Measurements from ENCODE around the gene HRH2. TPM values are rescaled to one million over a fixed set of nuclear protein-coding genes. Genes with fewer than 3 reads are reported as not detected.

Gene HRH2
- total RNA-seq, 4 donors from 2014 or later, result 0.44 to 2.3 (median 1.4) TPM

DNA sequence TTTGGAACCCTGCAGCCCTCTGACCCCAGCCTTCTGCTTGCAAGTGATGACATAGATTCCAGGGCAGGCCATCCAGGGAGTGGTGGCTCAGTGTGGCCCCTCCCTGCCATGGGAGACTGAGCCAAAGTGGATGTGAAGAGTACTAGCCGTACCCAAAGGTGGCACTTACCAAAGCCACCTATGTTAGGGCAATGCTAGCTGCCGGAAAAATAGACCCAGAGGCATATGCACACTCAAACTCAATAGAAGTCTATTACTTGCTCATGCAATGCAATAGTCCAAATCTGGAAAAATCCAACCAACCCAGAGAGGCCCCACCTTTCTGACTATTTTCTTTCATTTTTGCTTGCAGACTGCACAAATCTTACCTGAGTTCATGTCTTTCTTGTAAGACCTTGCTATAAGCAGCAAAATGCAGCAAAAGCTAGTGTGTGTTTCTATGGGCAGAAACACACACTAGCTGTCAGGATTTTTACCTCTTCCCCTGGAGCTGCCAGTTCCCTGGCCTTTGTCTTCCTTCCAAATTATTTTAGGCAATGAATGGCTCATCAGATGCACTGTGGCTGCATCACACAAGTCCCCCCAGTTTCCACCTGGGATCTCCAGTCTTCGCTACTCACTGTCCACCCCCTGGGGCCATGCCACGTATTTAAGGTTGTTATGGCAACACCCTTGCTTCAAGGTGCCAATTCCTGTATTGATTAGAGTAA, 74.0 kb downstream of the HRH2 start:
- H3K4me3 ChIP-seq (replicated peaks in 1 of 3), result no peak overlapping the region
- no peak for DNase-seq
- no peaks in the 10 kb centered on the region for H3K36me3 ChIP-seq
- no peaks in the 10 kb centered on the region for H3K4me1 ChIP-seq
- no peak for TF ChIP-seq POLR2A (IDR thresholded peaks at IDR 0.05)
- TF ChIP-seq, protein P1, sequence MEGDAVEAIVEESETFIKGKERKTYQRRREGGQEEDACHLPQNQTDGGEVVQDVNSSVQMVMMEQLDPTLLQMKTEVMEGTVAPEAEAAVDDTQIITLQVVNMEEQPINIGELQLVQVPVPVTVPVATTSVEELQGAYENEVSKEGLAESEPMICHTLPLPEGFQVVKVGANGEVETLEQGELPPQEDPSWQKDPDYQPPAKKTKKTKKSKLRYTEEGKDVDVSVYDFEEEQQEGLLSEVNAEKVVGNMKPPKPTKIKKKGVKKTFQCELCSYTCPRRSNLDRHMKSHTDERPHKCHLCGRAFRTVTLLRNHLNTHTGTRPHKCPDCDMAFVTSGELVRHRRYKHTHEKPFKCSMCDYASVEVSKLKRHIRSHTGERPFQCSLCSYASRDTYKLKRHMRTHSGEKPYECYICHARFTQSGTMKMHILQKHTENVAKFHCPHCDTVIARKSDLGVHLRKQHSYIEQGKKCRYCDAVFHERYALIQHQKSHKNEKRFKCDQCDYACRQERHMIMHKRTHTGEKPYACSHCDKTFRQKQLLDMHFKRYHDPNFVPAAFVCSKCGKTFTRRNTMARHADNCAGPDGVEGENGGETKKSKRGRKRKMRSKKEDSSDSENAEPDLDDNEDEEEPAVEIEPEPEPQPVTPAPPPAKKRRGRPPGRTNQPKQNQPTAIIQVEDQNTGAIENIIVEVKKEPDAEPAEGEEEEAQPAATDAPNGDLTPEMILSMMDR (IDR thresholded peaks at IDR 0.05), result no peak
- no peaks in the 10 kb centered on the region for H3K9me3 ChIP-seq
- intact Hi-C loops (cut with DNase I), result no loop called here
- no peaks in the 10 kb centered on the region for H3K27me3 ChIP-seq
- no peak overlapping the region for H3K27ac ChIP-seq
- WGBS, 2 donors, result 71% methylated on average over 4 of the region's 4 CpGs

DNA sequence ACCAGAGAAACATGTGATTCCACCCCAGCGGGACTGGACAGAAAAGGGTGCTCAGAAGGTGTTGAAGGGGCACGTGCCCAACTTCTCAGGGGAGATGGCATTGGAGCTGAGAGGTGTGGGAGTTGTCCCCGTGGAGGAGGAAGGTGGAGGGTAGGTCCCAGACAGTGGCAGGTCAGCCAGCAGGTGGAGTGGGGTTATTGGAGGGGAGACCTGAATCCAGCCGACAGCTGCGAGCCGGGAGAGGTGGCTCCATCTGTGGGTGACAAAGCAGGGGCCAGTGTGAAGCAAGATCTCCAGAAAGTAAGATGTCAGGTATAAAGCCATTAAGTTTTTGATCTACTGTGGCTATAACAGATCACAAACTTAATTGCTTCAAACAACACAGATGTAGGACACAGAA, 75.1 kb downstream of the HRH2 start:
- WGBS, 2 donors, result 70 to 76% methylated on average over 6 of the region's 6 CpGs
- Histone ChIP-seq H3K4me3 (replicated peaks in 1 of 3) (no peak overlapping the region), H3K4me1 (no peaks in the 10 kb centered on the region), H3K27me3 (no peaks in the 10 kb centered on the region), H3K36me3 (no peaks in the 10 kb centered on the region), H3K9me3 (no peaks in the 10 kb centered on the region), H3K27ac (no peak overlapping the region)
- TF ChIP-seq POLR2A (IDR thresholded peaks at IDR 0.05), result no peak
- TF ChIP-seq, protein P1 (IDR thresholded peaks at IDR 0.05), result no peak
- intact Hi-C loops (cut with DNase I), result no loop called here
- DNase-seq, result no peak

DNA sequence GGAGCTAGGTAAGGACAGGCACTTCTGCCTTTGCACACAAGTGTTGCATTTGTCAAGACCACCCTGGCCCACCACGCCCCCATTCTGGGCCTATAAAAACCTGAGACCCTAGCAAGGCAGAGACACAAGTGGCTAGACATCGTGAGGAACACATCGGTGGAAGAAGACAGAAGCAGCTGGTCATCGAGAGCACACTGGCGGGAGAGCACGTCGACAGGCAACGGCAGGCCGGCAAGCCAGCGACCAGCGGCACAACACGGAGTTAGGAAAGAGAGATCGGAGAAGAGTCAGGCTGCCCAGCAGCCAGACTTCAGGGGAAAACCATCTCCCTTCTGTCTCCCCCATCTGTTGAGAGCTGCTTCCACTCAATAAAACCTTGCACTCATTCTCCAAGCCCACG, 76.1 kb downstream of the HRH2 start:
- 90% methylated on average over 14 of the region's 14 CpGs for WGBS, 2 donors
- H3K27me3 ChIP-seq, result no peaks in the 10 kb centered on the region
- no peak for TF ChIP-seq POLR2A (IDR thresholded peaks at IDR 0.05)
- TF ChIP-seq, protein P1 (IDR thresholded peaks at IDR 0.05), result no peak
- H3K27ac ChIP-seq, result no peak overlapping the region
- H3K9me3 ChIP-seq, result no peaks in the 10 kb centered on the region
- H3K4me3 ChIP-seq (replicated peaks in 1 of 3), result no peak overlapping the region
- intact Hi-C loops (cut with DNase I), result no loop called here
- no peak for DNase-seq
- no peaks in the 10 kb centered on the region for H3K36me3 ChIP-seq
- H3K4me1 ChIP-seq, result no peaks in the 10 kb centered on the region

DNA sequence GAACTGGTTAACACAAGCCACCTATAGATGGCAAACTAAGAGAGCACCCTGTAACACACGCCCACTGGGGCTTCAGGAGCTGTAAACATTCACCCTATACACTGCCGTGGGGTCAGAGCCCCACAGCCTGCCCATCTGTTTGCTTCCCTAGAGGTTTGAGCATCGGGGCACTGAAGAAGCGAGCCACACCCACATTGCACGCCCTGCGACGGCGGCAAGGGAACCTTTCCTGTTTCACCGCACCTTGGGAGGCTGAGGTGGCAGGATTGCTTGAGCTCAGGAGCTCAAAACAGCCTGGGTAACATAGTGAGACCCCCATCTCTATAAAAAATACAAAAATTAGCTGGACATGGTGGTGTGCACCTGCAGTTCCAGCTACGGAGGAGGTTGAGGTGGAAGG, 76.6 kb downstream of the HRH2 start:
- Histone ChIP-seq H3K4me1 (no peaks in the 10 kb centered on the region), H3K9me3 (no peaks in the 10 kb centered on the region), H3K36me3 (no peaks in the 10 kb centered on the region), H3K27me3 (no peaks in the 10 kb centered on the region), H3K4me3 (replicated peaks in 1 of 3) (no peak overlapping the region), H3K27ac (no peak overlapping the region)
- DNase-seq, result no peak
- intact Hi-C loops (cut with DNase I), result no loop called here
- WGBS, 2 donors, result 78 to 84% methylated on average over 10 of the region's 10 CpGs
- TF ChIP-seq, protein P1 (IDR thresholded peaks at IDR 0.05), result no peak
- TF ChIP-seq POLR2A (IDR thresholded peaks at IDR 0.05), result no peak

GRCh38 chr5:175735701-175736100, 77.8 kb downstream of the HRH2 start:
- H3K9me3 ChIP-seq, result no peaks in the 10 kb centered on the region
- 83 to 84% methylated on average over 10 to 11 of the region's 11 CpGs for WGBS, 2 donors
- no peak for TF ChIP-seq POLR2A (IDR thresholded peaks at IDR 0.05)
- TF ChIP-seq, protein P1 (IDR thresholded peaks at IDR 0.05), result no peak
- no peaks in the 10 kb centered on the region for H3K36me3 ChIP-seq
- intact Hi-C loops (cut with DNase I), result no loop called here
- no peak overlapping the region for H3K4me3 ChIP-seq (replicated peaks in 1 of 3)
- H3K27ac ChIP-seq, result no peak overlapping the region
- no peaks in the 10 kb centered on the region for H3K27me3 ChIP-seq
- H3K4me1 ChIP-seq, result no peaks in the 10 kb centered on the region
- no peak for DNase-seq
